HG02571 (cell line): ENCODE data around the gene PXK.
A peak's percentile ranks its signal among the peaks of the same experiment; 100 is the strongest.
"Not testable (repeated sequence)": the region's sequence is repeated elsewhere in the genome, so short reads cannot be mapped to it uniquely, and the experiment has no call there.

ENCODE experiments used
- ATAC-seq: cut with Tn5 transposase; IDR thresholded peaks from one replicate; pipeline ENCODE4 v1.9.1; 2021; ENCODE audit warnings: mild to moderate bottlenecking, moderate library complexity; ENCODE audit not compliant: unreplicated experiment

Gene PXK

DNA sequence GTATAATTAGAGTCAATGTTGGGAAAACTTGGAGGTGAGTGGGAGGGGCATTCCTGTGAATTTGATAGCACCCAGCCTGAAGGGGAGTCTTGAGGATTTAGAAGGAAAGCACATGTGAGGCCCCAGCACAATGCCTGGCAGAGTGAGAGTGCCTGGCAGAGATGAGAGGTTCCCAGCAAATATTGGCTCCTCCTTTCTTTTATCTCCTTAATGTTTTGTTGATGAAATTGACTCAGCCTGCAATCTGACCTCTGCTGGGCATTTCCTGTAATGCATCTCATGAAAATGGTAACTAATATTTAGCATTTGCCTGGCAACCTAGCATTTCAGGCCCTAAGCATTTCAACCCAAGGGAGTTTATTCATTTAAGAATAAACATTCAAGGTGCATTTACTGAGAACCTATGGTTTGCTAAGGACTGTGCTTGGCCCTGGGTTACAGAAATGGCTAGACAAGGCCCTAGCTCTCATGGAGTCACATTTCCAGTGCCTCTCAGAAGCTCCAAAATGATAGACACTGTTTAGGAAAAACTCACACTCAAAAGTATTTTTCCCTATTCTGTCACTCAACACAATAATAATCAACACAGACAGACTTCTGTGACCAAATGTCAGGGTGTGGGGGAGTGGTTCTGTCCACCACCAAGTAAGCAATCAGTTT lies 82.0 kb downstream of the PXK start:
- ATAC-seq: no peak

DNA sequence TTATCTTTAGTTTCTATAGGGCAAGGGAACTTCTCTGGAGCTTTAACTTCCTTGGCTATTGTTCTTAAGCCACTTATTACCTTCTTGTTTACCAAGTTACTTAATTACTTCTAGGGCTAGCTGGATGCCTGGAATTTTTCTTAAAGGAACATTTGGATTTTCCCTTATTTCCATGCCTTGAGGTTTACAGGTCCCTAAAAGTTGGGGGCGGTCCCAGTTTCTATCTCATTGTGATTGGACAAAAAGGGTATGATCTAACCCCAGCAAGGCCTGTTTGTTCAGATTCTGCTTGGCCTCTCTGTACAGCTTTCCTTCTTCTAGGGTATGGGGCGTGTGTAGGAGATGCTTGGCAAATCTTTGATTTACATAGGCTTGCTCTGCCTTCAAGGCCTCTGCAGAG lies 83.5 kb downstream of the PXK start:
- ATAC-seq: no peak

DNA sequence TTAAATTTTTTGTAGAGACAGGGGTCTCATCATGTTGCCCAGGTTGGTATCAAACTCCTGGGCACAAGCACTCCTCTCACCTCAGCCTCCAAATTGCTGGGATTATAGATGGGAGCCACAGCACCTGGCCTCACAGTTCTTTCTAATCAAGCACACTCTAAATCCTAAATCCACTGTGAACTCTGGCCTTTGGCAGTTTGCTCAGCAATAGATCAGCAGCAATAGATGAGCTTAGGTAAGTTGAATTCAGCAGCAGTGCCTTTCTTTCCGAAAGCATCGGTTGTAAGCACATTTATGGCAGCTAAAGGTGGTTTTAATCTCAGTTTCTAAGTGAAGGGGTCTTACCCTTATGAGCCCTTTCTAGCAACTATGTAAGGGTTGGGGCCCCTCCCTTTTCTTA lies 84.4 kb downstream of the PXK start:
- no peak for ATAC-seq

DNA sequence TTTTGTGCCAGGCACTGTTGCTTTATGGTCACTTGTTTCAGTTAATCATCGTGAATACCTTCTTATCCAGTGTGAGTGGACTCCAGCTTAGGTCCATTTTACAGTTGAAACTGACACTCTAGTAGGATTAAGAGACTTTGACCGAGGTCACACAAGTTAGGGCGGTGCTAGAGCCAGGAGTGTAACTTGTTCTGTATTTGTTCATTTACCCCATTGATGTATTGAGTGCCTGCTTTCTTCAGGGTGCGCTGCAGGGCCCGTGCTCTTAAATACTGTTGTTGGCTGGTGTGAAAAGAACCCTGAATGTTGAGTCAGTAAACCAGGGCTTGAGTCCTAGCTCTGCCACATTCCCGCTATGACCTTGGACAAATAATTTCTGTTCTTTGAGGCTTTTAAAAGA lies 85.5 kb downstream of the PXK start:
- ATAC-seq: no peak

DNA sequence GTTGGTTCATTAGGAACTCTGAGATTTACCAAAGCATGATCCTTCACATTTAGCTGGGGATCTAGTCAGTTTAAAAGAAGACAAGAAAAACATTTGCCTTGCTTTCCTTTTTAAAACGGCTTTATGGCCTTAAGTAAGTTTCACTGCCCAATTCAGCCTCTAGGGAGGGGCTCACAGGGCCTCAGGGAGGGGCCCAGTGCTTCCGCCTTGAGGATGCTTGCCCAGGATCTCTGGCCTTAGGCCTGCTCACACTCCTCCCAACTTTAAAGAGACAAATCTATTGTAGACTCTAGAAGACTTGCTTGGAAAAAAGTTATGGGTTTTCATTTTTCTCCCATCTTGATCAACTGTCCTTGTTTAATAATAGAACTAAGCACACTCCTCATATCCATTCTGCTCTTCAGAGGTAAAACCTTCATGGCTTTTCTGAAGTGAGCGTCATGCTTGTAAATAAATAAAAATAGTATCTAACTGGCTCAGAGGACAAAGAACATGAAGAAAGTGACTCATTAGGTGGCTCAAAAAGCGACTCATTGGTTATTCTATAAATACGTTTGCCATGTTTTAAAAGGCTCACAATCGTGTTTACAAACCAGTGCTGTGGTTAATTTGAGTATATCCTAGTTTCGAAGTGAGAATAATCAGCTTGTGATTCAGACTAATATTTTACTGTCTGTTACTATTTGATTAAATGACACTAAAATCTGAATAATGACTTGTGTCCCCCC lies 87.3 kb downstream of the PXK start:
- ATAC-seq: peak; percentile 62

DNA sequence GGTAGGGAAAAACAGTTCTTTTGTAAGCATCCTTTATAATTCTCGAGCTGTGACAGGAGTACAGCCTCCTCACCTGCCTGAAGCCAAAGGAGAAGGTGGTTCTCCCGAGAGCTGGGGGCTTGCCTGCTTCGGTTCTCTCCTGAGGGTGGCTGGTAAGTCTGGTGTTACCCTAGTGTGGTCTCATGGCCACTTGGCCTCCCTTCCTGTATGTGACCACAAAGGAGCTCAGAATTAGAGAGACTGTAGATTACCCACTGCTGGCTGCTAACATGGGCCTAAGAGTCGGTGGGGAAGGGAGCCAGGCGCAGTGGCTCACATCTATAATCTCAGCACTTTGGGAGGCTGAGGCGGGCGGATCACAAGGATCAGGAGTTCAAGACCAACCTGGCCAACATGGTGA lies 88.3 kb downstream of the PXK start:
- ATAC-seq: no peak

DNA sequence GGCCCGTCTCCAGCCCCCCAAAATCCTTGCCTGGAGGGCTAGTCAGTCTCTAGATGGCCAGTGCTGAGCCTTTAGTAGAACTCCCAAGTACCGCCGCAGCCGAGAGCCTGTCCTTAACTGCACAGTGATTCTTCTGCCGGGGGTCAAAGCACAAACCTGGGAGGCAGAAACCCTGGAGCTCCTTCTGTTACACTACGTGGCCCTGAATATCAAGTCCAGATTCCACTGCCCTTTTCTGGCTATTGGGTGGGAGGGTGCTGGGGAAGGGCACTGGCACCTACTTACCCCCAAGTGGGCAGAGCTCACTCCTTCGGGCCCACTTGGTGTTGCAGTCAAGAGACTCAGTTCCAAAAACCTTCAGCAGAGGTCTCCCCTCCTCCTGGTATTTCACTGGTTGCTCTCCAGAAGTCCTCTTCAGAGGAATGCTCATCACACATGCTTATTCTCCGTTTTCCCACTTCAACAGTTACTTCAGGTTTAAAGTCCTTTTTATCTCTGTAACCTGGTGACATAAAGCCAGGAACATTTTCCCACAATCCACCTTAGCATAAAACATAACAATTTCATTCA lies 90.1 kb downstream of the PXK start:
- no peak for ATAC-seq

DNA sequence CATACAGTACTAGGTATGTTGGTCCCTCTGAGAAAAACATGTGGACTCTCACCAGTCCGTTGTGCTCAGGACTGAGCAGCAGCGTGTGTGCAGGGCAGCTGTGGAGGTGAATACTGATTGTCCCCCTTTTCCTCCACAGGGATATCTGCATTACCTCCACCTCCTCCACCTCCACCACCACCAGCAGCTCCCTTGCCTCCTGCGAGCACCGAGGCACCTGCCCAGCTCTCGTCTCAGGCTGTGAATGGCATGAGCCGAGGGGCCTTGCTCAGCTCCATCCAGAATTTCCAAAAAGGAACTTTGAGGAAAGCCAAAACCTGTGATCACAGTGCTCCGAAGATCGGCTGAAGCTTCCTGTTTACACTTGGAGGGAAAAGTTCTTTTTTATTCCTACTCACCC lies 91.9 kb downstream of the PXK start:
- ATAC-seq: no peak

DNA sequence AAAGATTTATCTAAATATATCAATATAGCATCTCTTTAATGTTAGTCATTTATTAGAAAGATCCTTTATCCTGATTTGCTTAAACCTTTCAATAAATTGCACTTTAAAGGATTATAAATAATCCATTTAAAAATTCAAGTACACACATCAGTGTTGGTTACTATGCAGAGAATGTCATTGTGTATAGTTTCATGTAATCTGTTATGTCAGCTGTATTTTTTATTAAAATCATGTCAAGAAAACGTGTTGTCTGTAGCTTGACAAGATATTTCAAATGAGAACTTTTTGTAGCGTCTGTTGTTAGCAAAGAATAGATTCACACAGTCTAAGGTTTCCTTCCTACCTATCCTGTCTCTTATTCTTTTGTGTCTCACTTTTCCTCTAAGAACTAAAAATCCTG lies 93.1 kb downstream of the PXK start:
- ATAC-seq: no peak

DNA sequence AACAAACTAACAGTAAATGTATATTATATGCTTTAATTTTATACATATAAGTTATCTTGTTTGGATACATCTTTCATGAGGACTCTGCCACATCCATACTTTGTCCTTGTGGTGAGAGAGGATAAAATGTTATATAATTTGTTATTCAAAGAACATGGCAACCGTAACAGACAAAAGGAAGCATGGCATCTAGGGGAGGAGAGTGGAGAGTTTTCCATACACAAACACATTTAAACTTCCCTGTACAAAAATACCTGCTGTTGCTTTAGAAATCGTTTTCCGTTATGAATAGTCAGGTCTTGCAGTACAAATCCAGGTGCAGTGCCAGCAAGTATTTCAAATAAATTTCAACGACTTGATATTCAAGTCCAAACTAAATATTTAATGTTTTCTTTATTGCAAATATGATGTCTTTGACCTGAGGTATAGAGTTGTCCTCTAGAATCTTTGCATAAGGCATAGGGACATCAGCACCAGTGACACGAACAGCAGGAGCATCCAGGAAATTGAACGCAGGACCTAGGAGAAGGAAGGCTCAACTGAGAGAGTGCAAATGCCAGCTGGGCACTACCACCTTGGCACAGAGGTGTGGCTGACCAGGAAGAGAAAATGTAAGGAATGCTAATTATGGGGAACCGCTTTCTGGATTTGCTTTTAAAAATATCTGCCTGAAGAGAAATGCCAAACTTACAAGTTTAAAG lies 95.1 kb downstream of the PXK start:
- ATAC-seq: no peak

DNA sequence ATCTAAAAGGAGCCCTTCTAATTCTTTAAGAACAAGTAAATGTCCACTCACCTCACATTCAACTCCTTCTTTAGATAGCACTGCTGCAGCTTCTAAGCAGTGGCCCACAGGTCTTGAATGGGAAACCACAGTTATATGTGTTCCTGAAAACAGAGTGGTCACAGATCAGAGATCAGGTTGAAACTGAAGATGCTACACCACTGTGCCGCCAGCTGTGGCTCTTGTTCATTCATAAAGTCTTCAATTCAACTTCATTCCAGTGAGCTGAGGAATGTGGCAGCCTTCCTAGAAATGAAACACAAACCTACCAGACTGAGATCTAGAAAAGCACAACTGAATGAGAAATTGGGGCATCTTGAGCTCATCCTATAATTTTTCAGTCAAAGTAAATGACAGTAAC lies 97.0 kb downstream of the PXK start:
- peak; percentile 35 for ATAC-seq

DNA sequence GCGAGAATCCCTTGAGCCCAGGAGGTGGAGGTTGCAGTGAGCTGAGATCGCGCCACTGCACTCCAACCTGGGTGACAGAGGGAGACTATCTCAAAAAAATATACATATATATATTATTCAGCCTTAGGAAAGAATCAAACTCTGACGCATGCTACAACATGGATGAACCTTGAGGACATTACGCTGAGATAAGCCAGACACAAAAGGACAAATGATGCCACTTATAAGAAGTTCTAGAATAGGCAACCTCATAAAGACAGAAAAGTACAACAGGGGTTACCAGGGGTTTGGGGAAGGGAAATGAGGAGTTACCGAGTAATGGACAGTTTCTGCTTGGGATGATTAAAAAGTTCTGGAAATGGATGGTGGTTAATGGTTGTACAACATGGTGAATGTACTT lies 100.2 kb downstream of the PXK start:
- no peak for ATAC-seq

DNA sequence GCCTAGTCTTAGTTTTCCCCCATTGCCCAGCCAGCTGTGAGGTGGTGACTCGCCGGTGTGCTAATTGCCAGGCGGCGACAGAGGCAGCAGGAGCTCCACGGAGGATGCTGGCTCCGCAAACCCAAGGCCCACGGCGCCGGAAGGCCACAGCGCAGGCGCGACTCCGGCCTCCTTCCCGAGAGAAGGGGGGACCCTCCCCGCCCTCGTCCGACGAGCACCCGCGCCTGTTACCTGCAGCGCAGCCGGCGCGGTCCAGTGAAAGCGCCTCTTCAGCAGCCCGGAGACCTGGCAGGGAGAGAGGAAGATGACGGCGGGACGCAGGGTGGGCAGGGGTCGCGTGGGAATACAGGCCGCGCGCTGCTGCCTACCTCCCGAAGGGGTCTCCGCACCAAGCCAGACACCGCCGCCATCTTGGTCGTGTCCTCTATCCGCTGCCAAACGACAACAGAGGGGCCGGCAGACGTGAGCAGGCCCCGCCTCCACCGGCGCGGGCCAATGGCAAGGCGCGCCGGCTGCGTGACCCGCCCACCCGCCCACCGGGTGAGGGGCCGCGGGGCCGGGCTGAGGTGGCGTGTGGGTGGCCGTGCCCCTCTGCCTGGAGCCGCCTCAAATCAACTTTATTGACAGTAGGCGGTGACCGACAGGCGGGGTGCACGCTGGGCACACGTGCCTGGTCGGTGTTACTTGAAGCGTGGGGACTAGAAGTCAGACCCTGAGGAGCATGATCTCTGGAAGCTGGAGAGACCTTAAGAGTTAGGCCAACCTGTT lies 100.9 kb downstream of the PXK start, which contains the start of gene PDHB:
TSS of gene PDHB (minus strand) at position 433 of the 768 bp plus-strand sequence. CDS start at position 410, 23 bp downstream.
- ATAC-seq: peak; percentile 94

DNA sequence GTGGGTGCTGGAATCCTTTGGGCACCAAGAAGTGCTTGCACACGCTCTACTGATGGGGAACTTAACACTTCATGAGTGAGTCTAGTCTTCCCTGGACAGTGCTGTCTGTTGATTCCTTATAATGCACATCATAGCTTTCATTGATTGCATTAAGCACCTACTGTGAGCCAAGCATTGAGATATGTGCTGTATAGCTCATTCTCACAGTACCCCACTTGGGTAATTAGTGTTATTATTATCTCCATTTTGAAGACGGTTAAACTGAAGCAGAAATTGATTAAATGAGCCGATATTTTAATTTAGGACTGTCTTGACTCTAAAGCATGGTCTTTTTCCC lies 101.4 kb downstream of the PXK start:
- no peak for ATAC-seq

DNA sequence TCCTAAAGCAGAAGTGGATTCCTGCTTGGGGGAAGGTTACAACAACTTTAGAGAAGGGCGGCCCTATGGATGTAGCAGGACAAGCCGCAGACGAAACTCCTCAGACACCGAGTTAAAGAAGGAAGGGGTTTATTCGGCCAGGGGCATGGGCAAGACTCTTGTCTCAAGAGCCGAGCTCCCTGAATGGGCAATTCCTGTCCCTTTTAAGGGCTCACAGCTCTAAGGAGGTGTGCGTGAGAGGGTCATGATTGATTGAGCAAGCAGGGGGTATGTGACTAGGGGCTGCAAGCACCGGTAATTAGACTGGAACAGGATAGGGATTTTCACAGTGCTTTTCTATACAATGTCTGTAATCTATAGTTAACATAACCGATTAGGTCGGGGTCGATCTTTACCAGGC lies 101.8 kb downstream of the PXK start:
- ATAC-seq: no peak

DNA sequence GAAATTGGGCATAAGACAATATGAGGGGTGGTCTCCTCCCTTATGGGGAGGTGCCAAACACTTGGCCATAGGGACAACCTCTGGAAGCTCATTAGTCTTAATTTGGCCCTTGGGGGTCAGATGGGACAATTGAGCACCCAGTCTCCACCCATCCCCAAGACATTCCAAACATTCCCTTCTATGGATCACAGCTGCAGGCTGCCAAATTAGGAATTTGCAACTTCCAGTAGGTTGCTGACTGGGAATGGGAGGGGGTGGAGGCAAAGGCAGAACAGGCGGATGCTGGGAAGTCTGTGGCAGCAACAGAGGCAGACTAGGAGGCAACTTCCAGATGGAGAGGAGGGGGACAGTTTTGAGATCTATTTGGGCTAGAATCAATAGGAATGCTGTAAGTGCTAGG lies 102.3 kb downstream of the PXK start:
- no peak for ATAC-seq

DNA sequence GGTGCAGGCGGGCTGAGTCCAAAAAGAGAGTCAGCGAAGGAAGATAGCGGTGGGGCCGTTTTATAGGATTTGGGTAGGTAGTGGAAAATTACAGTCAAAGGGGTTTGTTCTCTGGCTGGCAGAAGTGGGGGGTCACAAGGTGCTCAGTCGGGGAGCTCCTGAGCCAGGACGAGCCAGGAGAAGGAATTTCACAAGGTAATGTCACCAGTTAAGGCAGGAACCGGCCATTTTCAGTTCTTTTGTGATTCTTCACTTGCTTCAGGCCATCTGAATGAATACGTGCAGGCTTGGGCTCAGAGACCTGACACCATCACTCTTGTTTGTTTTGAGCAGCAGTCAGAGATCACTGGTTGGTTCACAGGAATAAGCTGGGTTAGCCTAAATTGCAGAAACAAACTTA lies 104.6 kb downstream of the PXK start:
- not testable (repeated sequence) for ATAC-seq

DNA sequence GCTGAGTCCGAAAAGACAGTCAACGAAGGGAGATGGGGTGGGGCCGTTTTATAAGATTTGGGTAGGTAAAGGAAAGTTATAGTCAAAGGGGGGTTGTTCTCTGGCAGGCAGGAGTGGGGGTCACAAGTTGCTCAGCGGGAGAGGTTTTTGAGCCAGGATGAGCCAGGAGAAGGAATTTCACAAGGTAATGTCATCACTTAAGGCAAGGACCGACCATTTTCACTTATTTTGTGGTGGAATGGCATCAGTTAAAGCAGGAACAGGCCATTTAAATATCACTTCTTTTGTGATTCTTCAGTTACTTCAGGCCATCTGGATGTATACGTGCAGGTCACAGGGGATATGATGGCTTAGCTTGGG lies 108.3 kb downstream of the PXK start:
- not testable (repeated sequence) for ATAC-seq

DNA sequence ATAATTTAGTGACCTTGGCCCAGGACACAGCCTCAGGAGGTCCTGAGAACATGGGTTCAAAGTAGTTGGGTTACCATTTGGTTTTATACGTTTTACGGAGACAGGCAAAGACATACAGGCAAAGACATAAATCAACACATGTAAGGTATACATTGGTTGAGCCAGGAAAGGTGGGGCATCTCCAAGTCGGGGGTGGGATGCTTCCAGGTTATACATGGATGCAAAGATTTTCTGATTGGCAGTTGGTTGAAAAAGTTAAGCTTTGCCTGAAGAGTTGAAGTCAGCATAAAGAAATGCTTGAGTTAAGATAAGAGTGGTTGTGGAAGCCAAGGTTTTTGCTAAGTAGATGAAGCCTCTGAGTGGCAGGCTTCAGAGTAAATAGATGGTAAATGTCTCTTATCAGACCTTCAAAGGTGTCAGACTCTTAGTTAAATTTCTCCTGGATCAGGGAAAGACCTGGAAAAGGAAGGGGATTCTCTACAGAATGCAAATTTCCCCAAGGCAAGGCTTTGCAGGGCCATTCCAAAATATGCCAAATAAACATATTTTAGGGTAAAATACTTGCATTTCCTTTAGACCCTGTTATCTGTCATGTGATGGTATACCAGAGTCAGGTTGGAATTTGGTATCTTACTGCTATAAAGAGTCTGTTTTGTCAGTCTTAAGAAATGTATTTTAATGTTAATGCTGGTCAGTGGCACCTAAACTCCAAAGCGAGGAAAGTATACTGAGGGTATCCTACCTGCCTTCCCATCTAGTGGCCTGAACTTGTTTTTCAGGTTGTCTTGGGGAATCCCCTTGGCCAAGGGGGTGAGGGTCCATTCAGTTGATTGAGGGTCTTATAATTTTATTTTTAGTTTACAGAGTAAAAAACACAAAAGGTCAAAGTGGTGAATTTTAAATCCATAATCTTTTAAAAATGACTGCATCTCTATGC lies 109.1 kb downstream of the PXK start:
- no peak for ATAC-seq

DNA sequence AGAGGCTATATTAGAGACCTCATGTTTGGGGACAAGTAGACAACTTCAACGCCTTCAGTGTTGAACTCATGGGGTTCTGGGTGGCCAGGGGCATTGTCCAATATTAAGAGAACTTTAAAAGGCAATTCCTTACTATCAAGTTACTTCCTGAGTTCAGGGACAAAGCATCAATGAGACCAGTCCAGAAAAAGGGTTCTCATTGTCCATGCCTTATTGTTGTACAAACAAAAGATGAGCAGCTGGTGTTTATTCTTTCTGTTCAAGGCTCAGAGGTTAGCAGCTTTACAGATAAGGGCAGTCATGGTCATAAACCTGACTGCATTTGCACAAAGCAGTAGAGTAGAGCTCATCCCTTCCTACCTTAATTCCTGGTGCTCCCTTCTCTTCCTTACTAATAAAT lies 119.5 kb downstream of the PXK start:
- ATAC-seq: no peak
